Uterus (tissue), 2 donors: Measurements from ENCODE around the gene MAPK8IP3.

Experiments
- POLR2A ChIP-seq, 2 donors: fragments of 450-650 bp; IDR thresholded peaks; one replicate each; pipeline ENCODE4 v1.6.1; 2016; ENCODE audit warnings: antibody characterized with exemption in 2 of 2, mild to moderate bottlenecking in 1 of 2, moderate library complexity in 1 of 2
- TF ChIP-seq, protein P1 (sequence below), 4 experiments: fragments of 200-600 bp in 2 of 4; fragments of 450-650 bp in 2 of 4; sonication (generic) in 2 of 4; IDR thresholded peaks; one replicate each; pipeline ENCODE4 v1.5.1; 2016 to 2019; ENCODE audit warnings: antibody characterized with exemption in 4 of 4, mild to moderate bottlenecking in 2 of 4, moderate library complexity in 1 of 4

DNA sequence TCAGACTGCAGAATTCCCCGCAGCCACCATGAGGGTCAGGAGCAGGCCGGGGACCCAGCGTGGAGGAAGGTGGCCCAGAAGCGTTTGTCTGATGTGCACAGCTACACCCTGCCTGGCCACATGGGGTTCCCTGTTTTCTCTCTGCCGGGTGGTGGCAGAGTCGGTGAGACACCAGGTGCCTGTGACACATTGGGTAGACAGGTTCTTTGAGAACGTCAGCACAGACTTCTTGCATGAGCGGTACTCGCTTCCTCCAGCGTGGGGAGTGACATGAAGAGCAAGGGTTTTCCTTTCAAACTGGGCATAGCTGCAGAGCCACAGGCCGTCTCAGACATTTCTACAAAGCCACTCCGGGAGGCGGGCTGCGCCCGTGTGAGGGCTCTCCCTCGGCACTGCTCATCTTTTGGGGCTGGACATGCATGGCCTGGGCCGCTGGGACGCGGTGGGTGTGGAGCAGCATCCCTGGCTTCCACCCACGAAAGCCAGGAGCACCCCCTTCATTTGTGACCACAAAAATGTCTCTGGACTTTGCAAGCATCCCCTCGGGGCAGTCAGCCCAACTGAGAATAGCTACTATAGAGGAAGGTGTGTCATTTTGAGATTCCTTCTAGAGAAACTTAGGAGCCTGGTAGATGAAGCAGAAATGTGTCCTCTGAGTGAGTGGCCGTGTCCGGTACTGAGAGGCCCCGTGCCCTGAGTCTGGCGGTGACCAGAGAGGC, 39.3 kb downstream of the MAPK8IP3 start:
- TF ChIP-seq, protein P1, sequence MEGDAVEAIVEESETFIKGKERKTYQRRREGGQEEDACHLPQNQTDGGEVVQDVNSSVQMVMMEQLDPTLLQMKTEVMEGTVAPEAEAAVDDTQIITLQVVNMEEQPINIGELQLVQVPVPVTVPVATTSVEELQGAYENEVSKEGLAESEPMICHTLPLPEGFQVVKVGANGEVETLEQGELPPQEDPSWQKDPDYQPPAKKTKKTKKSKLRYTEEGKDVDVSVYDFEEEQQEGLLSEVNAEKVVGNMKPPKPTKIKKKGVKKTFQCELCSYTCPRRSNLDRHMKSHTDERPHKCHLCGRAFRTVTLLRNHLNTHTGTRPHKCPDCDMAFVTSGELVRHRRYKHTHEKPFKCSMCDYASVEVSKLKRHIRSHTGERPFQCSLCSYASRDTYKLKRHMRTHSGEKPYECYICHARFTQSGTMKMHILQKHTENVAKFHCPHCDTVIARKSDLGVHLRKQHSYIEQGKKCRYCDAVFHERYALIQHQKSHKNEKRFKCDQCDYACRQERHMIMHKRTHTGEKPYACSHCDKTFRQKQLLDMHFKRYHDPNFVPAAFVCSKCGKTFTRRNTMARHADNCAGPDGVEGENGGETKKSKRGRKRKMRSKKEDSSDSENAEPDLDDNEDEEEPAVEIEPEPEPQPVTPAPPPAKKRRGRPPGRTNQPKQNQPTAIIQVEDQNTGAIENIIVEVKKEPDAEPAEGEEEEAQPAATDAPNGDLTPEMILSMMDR (IDR thresholded peaks at IDR 0.05): no peak
- no peak for TF ChIP-seq POLR2A (IDR thresholded peaks at IDR 0.05)
